H1 (cell line): Measurements from ENCODE around the gene ATP9B. TPM values are rescaled to one million over a fixed set of nuclear protein-coding genes. Genes with fewer than 3 reads are reported as not detected.

Experiments used
- BACH1 ChIP-seq: IDR thresholded peaks from 2 replicates; pipeline ENCODE4 v1.6.1; 2012; ENCODE audit warnings: low read length, improper control_type of control experiment
- CREB1 ChIP-seq: IDR thresholded peaks from 2 replicates; pipeline ENCODE4 v1.6.1; 2012; ENCODE audit warnings: inconsistent platforms
- CTBP2 ChIP-seq: IDR thresholded peaks from 2 replicates; pipeline ENCODE4 v1.7.0; 2011; ENCODE audit warnings: borderline replicate concordance, mild to moderate bottlenecking, moderate library complexity, mixed read lengths, low read length; ENCODE audit not compliant: insufficient read depth, insufficient read length
- CTCF ChIP-seq, 3 experiments: IDR thresholded peaks; 1 replicate in 2 of 3; 2 replicates in 1 of 3; pipeline versions ENCODE4 v1.5.1 to v1.6.1; 2011; ENCODE audit warnings: low read length in 3 of 3, mild to moderate bottlenecking in 3 of 3, inconsistent platforms in 2 of 3, low read depth in 1 of 3, moderate library complexity in 1 of 3; ENCODE audit not compliant: insufficient read depth in 1 of 3; ENCODE audit errors: control extremely low read depth in 1 of 3
- USF2 ChIP-seq: IDR thresholded peaks from 2 replicates; pipeline ENCODE4 v1.6.1; 2011; ENCODE audit warnings: low read length, improper control_type of control experiment
- polyA plus RNA-seq, 7 experiments: library from polyadenylated mRNA; depleted of rRNA in 3 of 7; stranded (reverse) in 5 of 7; unstranded in 2 of 7; fragments of >200 nt in 5 of 7; fragments of 200-250 nt in 2 of 7; gene quantifications; 1 replicate in 5 of 7; 2 replicates in 1 of 7; 4 replicates in 1 of 7; pipeline versions ENCODE4 v1.2.1 to v1.2.3, GENCODE V29; 2011 to 2013; ENCODE audit warnings: missing spikeins in 2 of 7, mixed read lengths in 2 of 7
- total RNA-seq: library from RNA; stranded (reverse); fragmentation: NEBNext Ultra II Directional; extraction: Animal tissue kit (Norgen Biotek cat#: 25700); gene quantifications from 2 replicates; pipeline ENCODE4 v1.2.1, GENCODE V29; 2021

Gene ATP9B
- total and polyA plus RNA-seq, 2 of the 8 experiments (the other 6 are each of a cell fraction or from before 2014, with no cell fraction given): 15.1 to 21.7 TPM

GRCh38 chr18:79300413-79300812 is 231.2 kb downstream of the ATP9B start (continued):
- TF ChIP-seq CTCF (IDR thresholded peaks at IDR 0.05; ENCODE audit: control extremely low read depth in 1 of 3, insufficient read depth in 1 of 3, low read depth in 1 of 3, low read length in 3 of 3) (no peak), BACH1 (no peak), CREB1 (no peak), CTBP2 (no peak), USF2 (no peak)
- TF ChIP-seq, all 59 proteins: peak for 0
